Gastroesophageal sphincter (tissue), 4 donors: ENCODE measurements around the gene PREP. TPM values are rescaled to one million over a fixed set of nuclear protein-coding genes. Genes with fewer than 3 reads are reported as not detected.

Source experiments
- ATAC-seq: fragments of 150-250 bp; one replicate; pipeline ENCODE4 v1.9.1; 2016; ENCODE audit warnings: mild to moderate bottlenecking, moderate library complexity
- H3K27ac ChIP-seq, 4 donors: fragments of 200-600 bp; sonication (generic) in 3 of 4; 1 replicate in 3 of 4; 2 replicates in 1 of 4; pipeline ENCODE4 v1.5.1; 2016 to 2019
- H3K27me3 ChIP-seq: fragments of 200-600 bp; sonication (generic); one replicate; pipeline ENCODE4 v1.5.1; 2019
- H3K36me3 ChIP-seq, 2 donors: fragments of 200-600 bp; sonication (generic); one replicate each; pipeline ENCODE4 v1.5.1; 2019; ENCODE audit warnings: control low read depth in 1 of 2
- H3K4me1 ChIP-seq, 3 donors: fragments of 200-600 bp; sonication (generic); 1 replicate in 2 of 3; 2 replicates in 1 of 3; pipeline ENCODE4 v1.5.1; 2016 to 2019; ENCODE audit warnings: control low read depth in 2 of 3
- H3K4me3 ChIP-seq, 2 donors: fragments of 200-600 bp; sonication (generic); one replicate each; pipeline ENCODE4 v1.5.1; 2019; ENCODE audit warnings: mild to moderate bottlenecking in 1 of 2, moderate library complexity in 1 of 2
- H3K9me3 ChIP-seq, 3 donors: fragments of 200-600 bp; sonication (generic); one replicate each; pipeline ENCODE4 v1.5.1; 2017 to 2019; ENCODE audit warnings: control low read depth in 2 of 3
- EP300 ChIP-seq: sonication (generic); formaldehyde crosslinking; IDR thresholded peaks from one replicate; pipeline ENCODE4 v1.6.1; 2017; ENCODE audit warnings: antibody characterized with exemption, mild to moderate bottlenecking
- POLR2A ChIP-seq, 2 donors: fragments of 450-650 bp; IDR thresholded peaks; one replicate each; pipeline ENCODE4 v1.6.1; 2017; ENCODE audit warnings: antibody characterized with exemption in 2 of 2, mild to moderate bottlenecking in 2 of 2, moderate library complexity in 1 of 2
- POLR2AphosphoS5 ChIP-seq: sonication (generic); formaldehyde crosslinking; IDR thresholded peaks from one replicate; pipeline ENCODE4 v1.6.1; 2017; ENCODE audit warnings: antibody characterized with exemption
- WGBS, 2 donors: methylation state at CpG; one replicate each; pipeline ENCODE4 v1.1.5; 2018; ENCODE audit warnings: low coverage in 1 of 2; 5-methylcytosine and 5-hydroxymethylcytosine counted together
- total RNA-seq, 4 donors: library from RNA; depleted of rRNA; stranded (reverse); fragments of >200 nt; gene quantifications; one replicate each; pipeline ENCODE4 v1.1.0, GENCODE V29; 2016
- TF ChIP-seq, protein P1 (sequence below), 4 experiments: fragments of 200-600 bp in 2 of 4; fragments of 450-650 bp in 2 of 4; sonication (generic) in 1 of 4; IDR thresholded peaks; one replicate each; pipeline ENCODE4 v1.5.1; 2017 to 2019; ENCODE audit warnings: antibody characterized with exemption in 4 of 4, mild to moderate bottlenecking in 2 of 4, moderate library complexity in 2 of 4

The PREP gene
- total RNA-seq, 4 donors from 2014 or later: 13.9 to 19.8 (median 17.4) TPM

DNA sequence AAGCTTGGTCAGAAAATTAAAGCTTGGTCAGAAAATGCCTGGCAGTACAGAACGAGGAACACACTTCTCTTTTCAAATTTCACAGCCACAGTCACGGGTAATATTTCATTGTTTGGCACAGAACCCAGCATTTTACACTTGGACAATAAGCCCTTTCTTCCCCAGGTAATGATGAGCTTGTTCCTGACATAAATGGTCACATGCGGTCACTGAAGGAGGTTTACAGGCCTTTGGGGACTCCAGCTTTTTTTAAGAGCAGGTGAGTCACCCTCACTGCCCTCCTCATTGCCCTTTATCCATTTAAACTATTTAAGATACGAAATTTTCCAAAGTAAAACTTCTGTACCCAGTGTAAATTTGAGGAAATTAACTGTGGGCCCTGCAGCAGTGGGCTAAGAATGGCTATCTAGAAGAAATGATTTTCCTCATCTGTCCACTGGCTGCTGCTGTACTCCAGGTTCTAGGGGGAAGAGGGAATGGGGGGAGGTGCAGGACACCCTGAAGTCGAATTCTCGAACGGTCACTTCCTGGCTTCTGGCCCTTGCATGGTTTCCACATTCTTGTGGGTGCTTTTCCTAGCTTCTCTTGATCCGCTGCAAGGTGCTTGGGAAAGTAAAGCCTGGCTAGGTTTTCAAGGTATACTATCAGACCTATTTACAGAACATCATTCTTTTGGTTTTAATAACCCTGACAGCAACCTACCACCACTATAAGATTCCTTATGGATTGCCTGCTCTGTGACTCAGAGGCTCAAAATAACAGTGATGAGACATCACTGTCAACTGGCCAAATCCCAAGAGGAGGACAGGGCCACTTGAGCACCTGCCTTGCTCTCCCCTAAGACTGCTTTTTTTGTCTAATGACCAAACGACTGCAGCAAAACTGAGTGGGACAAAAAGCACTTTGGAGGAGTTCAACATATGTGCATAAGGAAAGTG lies 75.8 kb downstream of the PREP start:
- WGBS, 2 donors: 68 to 75% methylated on average over 8 to 9 of the region's 9 CpGs
- Histone ChIP-seq H3K27ac (no peak overlapping the region), H3K9me3 (no peaks in the 10 kb centered on the region), H3K27me3 (no peaks in the 10 kb centered on the region), H3K4me3 (no peak overlapping the region), H3K36me3 (peaks cover 0 to 88% of the 10 kb centered on the region in 2 donors), H3K4me1 (peaks cover 0 to 9% (median 0%) of the 10 kb centered on the region in 3 donors)
- TF ChIP-seq POLR2AphosphoS5: no peak
- TF ChIP-seq POLR2A (IDR thresholded peaks at IDR 0.05): no peak
- no peak for TF ChIP-seq EP300
- TF ChIP-seq, protein P1, sequence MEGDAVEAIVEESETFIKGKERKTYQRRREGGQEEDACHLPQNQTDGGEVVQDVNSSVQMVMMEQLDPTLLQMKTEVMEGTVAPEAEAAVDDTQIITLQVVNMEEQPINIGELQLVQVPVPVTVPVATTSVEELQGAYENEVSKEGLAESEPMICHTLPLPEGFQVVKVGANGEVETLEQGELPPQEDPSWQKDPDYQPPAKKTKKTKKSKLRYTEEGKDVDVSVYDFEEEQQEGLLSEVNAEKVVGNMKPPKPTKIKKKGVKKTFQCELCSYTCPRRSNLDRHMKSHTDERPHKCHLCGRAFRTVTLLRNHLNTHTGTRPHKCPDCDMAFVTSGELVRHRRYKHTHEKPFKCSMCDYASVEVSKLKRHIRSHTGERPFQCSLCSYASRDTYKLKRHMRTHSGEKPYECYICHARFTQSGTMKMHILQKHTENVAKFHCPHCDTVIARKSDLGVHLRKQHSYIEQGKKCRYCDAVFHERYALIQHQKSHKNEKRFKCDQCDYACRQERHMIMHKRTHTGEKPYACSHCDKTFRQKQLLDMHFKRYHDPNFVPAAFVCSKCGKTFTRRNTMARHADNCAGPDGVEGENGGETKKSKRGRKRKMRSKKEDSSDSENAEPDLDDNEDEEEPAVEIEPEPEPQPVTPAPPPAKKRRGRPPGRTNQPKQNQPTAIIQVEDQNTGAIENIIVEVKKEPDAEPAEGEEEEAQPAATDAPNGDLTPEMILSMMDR (IDR thresholded peaks at IDR 0.05): no peak
- ATAC-seq: no peak

DNA sequence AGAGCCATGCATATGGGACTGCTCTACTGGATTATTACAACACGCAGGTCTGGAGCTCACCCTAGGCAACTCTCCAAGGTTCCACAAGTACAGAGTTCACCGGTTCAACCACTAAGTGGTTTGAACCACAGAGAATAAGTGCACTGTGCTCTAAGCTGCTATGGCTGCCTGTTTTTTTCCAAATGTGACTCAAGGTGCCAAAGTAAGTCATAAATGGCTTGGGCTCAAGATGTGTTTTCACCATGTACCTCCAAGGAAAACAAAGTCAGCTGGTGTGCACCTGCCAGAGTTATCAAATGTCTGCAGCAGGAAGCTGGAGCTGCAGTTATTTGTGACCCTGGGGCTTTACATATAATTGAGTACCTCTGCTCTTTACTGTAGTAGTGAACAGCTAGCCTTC lies 76.7 kb downstream of the PREP start:
- Histone ChIP-seq H3K4me3 (no peak overlapping the region), H3K36me3 (peaks cover 0 to 88% of the 10 kb centered on the region in 2 donors), H3K9me3 (no peaks in the 10 kb centered on the region), H3K27me3 (no peaks in the 10 kb centered on the region), H3K4me1 (peaks cover 0 to 9% (median 0%) of the 10 kb centered on the region in 3 donors), H3K27ac (no peak overlapping the region)
- 47 to 60% methylated on average over 2 of the region's 2 CpGs for WGBS, 2 donors
- TF ChIP-seq POLR2AphosphoS5 (no peak), EP300 (no peak)
- TF ChIP-seq, protein P1 (IDR thresholded peaks at IDR 0.05): no peak
- peak; percentile 43 for ATAC-seq

DNA sequence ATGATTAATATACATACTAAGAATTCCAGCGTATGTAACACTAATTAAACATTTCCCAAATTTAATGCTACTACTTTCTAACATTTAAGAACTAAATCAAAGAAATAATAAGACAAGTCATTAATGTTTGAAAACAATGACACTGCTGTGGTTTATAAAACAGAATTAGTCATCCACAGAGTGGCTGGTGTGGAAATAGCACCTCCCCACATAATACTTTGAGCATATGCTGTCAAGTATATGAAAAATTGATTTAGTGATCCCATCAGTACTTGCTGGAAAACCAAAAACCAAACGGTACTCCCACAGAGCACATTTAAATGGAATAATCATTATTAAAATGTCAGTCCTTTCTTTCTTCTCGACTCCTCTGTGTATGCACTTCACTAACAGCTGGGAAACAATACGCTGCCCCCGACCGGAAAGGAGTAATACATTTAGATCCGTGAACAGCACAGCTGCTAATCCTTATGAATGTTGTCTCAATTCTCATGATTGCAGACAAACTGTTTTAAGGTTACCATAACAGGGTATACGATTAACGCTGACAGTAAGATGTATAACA lies 78.4 kb downstream of the PREP start:
- peaks cover 0 to 9% (median 0%) of the 10 kb centered on the region in 3 donors for H3K4me1 ChIP-seq
- WGBS, 2 donors: 54 to 63% methylated on average over 9 of the region's 9 CpGs
- H3K27me3 ChIP-seq: no peaks in the 10 kb centered on the region
- no peaks in the 10 kb centered on the region for H3K9me3 ChIP-seq
- TF ChIP-seq POLR2AphosphoS5: no peak
- no peak for TF ChIP-seq EP300
- TF ChIP-seq POLR2A (IDR thresholded peaks at IDR 0.05): no peak
- no peak for ATAC-seq
- peaks cover 0 to 86% of the 10 kb centered on the region in 2 donors for H3K36me3 ChIP-seq
- no peak overlapping the region for H3K4me3 ChIP-seq
- H3K27ac ChIP-seq: no peak overlapping the region

DNA sequence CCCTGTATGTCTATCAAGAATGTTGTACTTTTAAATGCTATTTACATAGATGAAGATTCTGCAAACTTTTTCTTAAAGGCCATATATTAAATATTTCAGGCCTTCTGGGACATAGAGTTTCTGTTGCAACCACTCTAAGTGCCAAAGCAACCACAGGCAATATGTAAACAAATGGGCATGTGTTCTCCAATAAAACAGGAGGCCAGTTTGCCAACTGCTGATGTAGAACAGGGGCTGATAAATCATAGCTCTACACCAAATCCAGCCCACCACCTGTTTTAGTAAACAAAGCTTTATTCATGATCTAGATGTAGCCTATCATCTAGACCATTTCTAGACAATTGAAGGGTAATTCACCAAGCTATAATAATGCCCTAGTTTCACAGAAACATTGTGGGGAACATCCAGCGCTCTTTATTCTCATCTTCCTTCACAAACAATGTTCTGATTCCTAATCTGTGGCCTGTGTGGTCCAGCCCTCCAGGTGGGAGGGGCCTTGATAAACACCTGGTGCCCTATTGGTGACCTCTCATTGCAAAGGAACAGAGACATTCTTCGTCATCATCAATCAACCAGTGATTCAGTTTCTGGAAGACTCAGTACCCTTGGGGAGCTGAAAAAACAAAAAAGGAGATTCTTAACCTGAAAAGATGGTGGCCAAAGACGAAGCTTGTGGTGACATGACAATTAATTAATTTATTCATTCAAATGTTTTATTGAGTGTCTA lies 80.2 kb downstream of the PREP start:
- Histone ChIP-seq H3K36me3 (peaks cover 0 to 69% of the 10 kb centered on the region in 2 donors), H3K4me1 (peaks cover 0 to 9% (median 0%) of the 10 kb centered on the region in 3 donors), H3K9me3 (no peaks in the 10 kb centered on the region), H3K4me3 (no peak overlapping the region), H3K27ac (no peak overlapping the region), H3K27me3 (no peaks in the 10 kb centered on the region)
- 90 to 97% methylated on average over 1 to 3 of the region's 3 CpGs for WGBS, 2 donors
- no peak for ATAC-seq
- TF ChIP-seq POLR2A (IDR thresholded peaks at IDR 0.05) (no peak), EP300 (no peak), POLR2AphosphoS5 (no peak)

DNA sequence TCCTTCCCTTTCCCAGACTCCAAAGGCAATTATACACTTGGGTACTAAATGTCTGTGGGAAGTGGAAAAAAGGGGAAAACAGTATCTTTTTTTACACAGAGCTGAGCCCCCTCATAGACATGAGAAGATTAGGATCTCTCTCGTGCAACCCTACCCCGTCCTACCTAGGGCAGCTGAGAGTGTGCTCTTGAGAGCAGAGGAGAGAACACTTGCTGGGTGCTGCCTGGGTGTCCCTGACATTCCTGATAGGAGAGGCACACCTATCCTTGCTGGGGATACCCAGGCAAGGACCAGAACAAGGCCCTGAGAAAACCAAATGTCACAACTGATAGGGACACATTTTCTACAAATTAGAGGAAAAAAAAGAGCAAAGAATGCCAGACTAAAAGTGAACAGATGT lies 81.2 kb downstream of the PREP start:
- Histone ChIP-seq H3K27ac (no peak overlapping the region), H3K4me1 (peaks cover 0 to 6% (median 0%) of the 10 kb centered on the region in 3 donors), H3K9me3 (no peaks in the 10 kb centered on the region), H3K4me3 (no peak overlapping the region), H3K27me3 (no peaks in the 10 kb centered on the region), H3K36me3 (peaks cover 0 to 59% of the 10 kb centered on the region in 2 donors)
- 100% methylated on average over 2 of the region's 2 CpGs for WGBS, 2 donors
- TF ChIP-seq EP300 (no peak), POLR2A (IDR thresholded peaks at IDR 0.05) (no peak), POLR2AphosphoS5 (no peak)
- TF ChIP-seq, protein P1 (IDR thresholded peaks at IDR 0.05): no peak
- ATAC-seq: no peak
